ENCODE measurements around the gene PMF1.
"Not testable (repeated sequence)": the region's sequence is repeated elsewhere in the genome, so short reads cannot be mapped to it uniquely, and the experiment has no call there.

Gene PMF1

DNA sequence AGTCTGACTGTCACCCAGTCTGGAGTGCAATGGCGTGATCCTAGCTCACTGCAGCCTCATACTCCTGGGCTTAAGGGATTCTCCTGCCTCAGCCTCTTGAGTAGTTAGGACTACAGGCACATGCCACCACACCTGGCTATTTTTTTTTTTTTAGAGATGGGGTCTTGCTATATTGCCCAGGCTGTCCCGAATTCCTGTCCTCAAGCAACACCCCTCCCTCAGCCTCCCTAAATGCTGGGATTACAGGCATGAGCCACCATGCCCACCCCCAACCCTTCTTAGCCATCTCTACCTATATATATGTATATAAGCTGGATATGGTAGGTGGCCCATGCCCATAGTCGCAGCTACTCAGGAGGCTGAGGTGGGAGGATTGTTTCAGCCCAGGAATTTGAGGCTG is 32.3 kb upstream of the PMF1 start:
- TF ChIP-seq, protein P1, sequence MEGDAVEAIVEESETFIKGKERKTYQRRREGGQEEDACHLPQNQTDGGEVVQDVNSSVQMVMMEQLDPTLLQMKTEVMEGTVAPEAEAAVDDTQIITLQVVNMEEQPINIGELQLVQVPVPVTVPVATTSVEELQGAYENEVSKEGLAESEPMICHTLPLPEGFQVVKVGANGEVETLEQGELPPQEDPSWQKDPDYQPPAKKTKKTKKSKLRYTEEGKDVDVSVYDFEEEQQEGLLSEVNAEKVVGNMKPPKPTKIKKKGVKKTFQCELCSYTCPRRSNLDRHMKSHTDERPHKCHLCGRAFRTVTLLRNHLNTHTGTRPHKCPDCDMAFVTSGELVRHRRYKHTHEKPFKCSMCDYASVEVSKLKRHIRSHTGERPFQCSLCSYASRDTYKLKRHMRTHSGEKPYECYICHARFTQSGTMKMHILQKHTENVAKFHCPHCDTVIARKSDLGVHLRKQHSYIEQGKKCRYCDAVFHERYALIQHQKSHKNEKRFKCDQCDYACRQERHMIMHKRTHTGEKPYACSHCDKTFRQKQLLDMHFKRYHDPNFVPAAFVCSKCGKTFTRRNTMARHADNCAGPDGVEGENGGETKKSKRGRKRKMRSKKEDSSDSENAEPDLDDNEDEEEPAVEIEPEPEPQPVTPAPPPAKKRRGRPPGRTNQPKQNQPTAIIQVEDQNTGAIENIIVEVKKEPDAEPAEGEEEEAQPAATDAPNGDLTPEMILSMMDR (IDR thresholded peaks at IDR 0.05; ENCODE audit: poor library complexity, severe bottlenecking), result no peak
- no peaks in the 10 kb centered on the region for H3K36me3 ChIP-seq (ENCODE audit: low read depth)
- no peaks in the 10 kb centered on the region for H3K27me3 ChIP-seq (ENCODE audit: insufficient read depth, poor library complexity, severe bottlenecking)
- ATAC-seq (ENCODE audit: low read depth) (no peak), DNase-seq (ENCODE audit: low spot score) (no peak)
- no peaks in the 10 kb centered on the region for H3K9me3 ChIP-seq (ENCODE audit: severe bottlenecking)
- H3K4me3 ChIP-seq (ENCODE audit: severe bottlenecking), result no peak overlapping the region
- H3K4me1 ChIP-seq (ENCODE audit: insufficient read depth, poor library complexity, severe bottlenecking), result no peaks in the 10 kb centered on the region
- no peak overlapping the region for H3K27ac ChIP-seq (ENCODE audit: poor library complexity, severe bottlenecking)

DNA sequence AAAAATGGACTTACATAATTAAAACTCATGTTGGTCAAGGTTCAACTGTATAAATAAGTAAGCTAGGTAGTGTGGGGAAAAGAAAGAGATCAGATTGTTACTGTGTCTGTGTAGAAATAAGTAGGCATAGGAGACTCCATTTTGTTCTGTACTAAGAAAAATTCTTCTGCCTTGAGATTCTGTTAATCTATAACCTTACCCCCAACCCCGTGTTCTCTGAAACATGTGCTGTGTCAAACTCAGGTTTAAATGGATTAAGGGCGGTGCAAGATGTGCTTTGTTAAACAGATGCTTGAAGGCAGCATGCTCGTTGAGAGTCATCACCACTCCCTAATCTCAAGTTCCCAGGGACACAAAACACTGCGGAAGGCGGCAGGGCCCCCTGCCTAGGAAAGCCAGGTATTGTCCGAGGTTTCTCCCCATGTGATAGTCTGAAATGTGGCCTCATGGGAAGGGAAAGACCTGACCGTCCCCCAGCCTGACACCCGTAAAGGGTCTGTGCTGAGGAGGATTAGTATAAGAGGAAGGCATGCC is 31.3 kb upstream of the PMF1 start:
- not testable (repeated sequence) for H3K27ac ChIP-seq (ENCODE audit: poor library complexity, severe bottlenecking); ATAC-seq (ENCODE audit: low read depth); DNase-seq (ENCODE audit: low spot score)

DNA sequence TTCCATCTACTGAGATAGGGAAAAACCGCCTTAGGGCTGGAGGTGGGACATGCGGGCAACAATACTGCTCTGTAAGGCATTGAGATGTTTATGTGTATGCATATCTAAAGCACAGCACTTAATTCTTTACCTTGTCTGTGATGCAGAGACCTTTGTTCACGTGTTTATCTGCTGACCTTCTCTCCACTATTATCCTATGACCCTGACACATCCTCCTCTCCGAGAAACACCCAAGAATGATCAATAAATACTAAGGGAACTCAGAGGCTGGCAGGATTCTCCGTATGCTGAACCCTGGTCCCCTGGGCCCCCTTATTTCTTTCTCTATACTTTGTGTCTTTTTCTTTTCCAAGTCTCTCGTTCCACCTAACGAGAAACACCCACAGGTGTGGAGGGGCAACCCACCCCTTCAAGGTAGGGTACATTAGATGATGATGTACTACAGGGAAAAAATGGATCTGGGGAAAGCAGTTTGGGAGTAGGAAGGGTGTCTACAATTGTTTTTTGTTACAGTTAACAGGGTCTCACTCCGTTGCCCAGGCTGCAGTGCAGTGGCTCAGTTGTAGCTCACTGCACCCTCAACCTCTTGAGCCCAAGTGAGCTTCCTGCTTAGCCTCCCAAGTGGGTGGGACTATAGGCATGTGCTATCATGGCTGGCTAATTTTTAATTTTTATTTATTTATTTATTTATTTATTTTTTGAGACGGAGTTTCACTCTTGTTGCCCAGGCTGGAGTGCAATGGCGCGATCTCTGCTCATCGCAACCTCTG is 30.6 kb upstream of the PMF1 start:
- not testable (repeated sequence) for H3K27me3 ChIP-seq (ENCODE audit: insufficient read depth, poor library complexity, severe bottlenecking); H3K4me1 ChIP-seq (ENCODE audit: insufficient read depth, poor library complexity, severe bottlenecking); H3K27ac ChIP-seq (ENCODE audit: poor library complexity, severe bottlenecking); ATAC-seq (ENCODE audit: low read depth); H3K4me3 ChIP-seq (ENCODE audit: severe bottlenecking); H3K36me3 ChIP-seq (ENCODE audit: low read depth); H3K9me3 ChIP-seq (ENCODE audit: severe bottlenecking); DNase-seq (ENCODE audit: low spot score)

More for the DNA sequence above, 31.3 kb upstream of the PMF1 start:
- not testable (repeated sequence) for H3K27me3 ChIP-seq (ENCODE audit: insufficient read depth, poor library complexity, severe bottlenecking); H3K9me3 ChIP-seq (ENCODE audit: severe bottlenecking); H3K4me1 ChIP-seq (ENCODE audit: insufficient read depth, poor library complexity, severe bottlenecking); H3K4me3 ChIP-seq (ENCODE audit: severe bottlenecking); H3K36me3 ChIP-seq (ENCODE audit: low read depth)

DNA sequence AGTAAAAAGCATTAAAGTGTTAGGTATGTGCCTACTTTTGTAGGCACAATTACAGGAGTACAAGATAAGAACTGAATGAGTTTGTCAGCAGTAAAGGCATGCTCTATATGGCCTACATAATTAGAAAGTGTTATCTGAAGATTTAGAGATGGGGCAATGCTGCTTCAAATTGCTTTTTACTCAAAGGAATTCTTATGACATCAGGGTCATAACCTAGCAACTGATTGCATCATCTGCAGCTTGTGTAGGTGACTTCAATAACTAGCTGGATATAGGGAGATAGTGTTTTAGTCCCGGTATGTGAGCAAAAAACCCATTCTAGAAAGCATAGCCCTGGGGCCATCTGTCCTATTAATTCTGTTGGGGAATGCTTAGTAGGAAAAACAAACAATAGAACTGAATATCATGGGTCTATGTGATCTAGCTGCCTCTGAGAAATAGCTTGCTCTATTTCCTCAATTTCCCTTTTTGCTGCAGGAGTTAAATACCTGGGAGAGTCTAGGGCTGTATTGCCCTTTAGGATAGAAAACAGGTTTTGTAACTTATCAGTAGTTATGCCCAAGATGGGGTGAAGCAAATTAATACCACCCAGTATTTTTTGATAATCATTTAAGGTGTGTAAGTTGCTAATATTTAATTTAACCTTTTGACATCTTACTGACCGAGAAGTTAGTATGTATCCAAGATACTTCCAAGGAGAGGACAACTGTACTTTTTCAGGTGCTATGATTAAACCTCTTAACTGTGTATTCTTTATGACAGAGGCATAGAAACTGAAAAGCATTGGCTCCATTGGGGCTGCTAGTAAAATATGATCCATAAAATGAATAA is 26.2 kb upstream of the PMF1 start:
- not testable (repeated sequence) for H3K27ac ChIP-seq (ENCODE audit: poor library complexity, severe bottlenecking); H3K27me3 ChIP-seq (ENCODE audit: insufficient read depth, poor library complexity, severe bottlenecking); ATAC-seq (ENCODE audit: low read depth); H3K4me1 ChIP-seq (ENCODE audit: insufficient read depth, poor library complexity, severe bottlenecking); DNase-seq (ENCODE audit: low spot score); H3K36me3 ChIP-seq (ENCODE audit: low read depth); H3K9me3 ChIP-seq (ENCODE audit: severe bottlenecking); H3K4me3 ChIP-seq (ENCODE audit: severe bottlenecking)

DNA sequence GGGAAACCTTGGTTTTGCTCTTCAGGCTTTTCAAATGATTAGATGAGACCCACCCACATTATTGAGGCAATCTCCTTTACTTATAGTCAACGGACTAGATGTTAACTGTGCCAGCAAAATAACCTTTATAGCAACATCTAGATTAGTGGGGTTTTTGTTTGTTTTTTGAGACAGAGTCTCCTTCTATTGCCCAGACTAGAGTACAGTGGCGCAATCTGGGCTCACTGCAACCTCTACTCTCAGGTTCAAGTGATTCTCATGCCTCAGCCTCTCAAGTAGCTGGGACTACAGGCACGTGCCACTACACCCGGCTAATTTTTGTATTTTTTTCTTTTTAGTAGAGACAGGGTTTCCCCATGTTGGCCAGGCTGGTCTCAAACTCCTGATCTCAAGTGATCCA is 22.5 kb upstream of the PMF1 start:
- H3K9me3 ChIP-seq (ENCODE audit: severe bottlenecking); ATAC-seq (ENCODE audit: low read depth); H3K27ac ChIP-seq (ENCODE audit: poor library complexity, severe bottlenecking); H3K27me3 ChIP-seq (ENCODE audit: insufficient read depth, poor library complexity, severe bottlenecking); DNase-seq (ENCODE audit: low spot score); H3K4me1 ChIP-seq (ENCODE audit: insufficient read depth, poor library complexity, severe bottlenecking); H3K36me3 ChIP-seq (ENCODE audit: low read depth); H3K4me3 ChIP-seq (ENCODE audit: severe bottlenecking): not testable (repeated sequence)

DNA sequence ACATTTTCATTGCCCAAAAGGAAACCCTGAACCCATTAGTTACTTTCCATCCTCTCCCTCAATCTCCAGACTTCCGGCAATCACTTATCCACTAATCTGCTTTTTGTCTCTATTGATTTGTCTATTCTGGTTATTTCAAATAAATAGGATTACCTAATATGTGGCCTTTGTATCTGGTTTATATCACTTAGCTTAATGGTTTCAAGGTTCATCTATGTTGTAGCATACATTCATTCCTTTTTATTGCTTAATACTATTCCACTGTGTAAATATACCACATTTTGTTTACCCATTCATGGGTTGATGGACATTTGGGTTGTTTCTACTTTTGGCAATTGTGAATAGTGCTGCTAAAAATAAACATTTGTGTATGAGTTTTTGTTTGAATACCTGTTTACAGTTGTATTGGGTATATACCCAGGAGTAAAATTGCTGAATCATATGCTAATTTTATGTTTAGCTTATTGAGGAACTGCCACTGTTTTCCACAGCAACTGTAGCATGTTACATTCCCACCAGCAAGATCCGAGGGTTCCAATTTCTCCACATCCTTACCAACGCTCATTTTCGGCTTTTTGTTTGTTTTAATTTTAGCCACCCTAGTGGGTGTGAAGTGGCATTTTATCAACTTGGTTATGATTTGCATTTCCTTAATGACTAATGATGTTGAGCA is 21.4 kb upstream of the PMF1 start:
- no peak for DNase-seq (ENCODE audit: low spot score)
- TF ChIP-seq, protein P1 (IDR thresholded peaks at IDR 0.05; ENCODE audit: poor library complexity, severe bottlenecking), result no peak

More for the DNA sequence above, 21.4 kb upstream of the PMF1 start:
- Histone ChIP-seq H3K27me3 (ENCODE audit: insufficient read depth, poor library complexity, severe bottlenecking) (no peaks in the 10 kb centered on the region), H3K27ac (ENCODE audit: poor library complexity, severe bottlenecking) (no peak overlapping the region), H3K4me1 (ENCODE audit: insufficient read depth, poor library complexity, severe bottlenecking) (peaks cover 4% of the 10 kb centered on the region), H3K4me3 (ENCODE audit: severe bottlenecking) (no peak overlapping the region), H3K36me3 (ENCODE audit: low read depth) (peaks cover 7% of the 10 kb centered on the region; the same call in 1 of the 2 replicates), H3K9me3 (ENCODE audit: severe bottlenecking) (no peaks in the 10 kb centered on the region)
- no peak for ATAC-seq (ENCODE audit: low read depth)

Data from RWPE2 (cell line).